HCT116 (cell line): ENCODE data around the gene VDAC2.

Experiments
- CBX3 ChIP-seq: IDR thresholded peaks from 2 replicates; pipeline ENCODE4 v1.6.1; 2012; ENCODE audit warnings: low read depth
- EZH2 ChIP-seq: fragments of 200-600 bp; sonication (generic); IDR thresholded peaks from 2 replicates; pipeline ENCODE4 v1.6.1; 2017; ENCODE audit warnings: antibody characterized with exemption, mixed run types
- EZH2phosphoT487 ChIP-seq: fragments of 200-600 bp; IDR thresholded peaks from 2 replicates; pipeline ENCODE4 v1.6.1; 2018; ENCODE audit warnings: antibody characterized with exemption, borderline replicate concordance
- FOSL1 ChIP-seq: IDR thresholded peaks from 2 replicates; pipeline ENCODE4 v1.6.1; 2012; ENCODE audit warnings: low read depth
- TCF7L2 ChIP-seq: IDR thresholded peaks from 2 replicates; pipeline ENCODE4 v1.7.0; 2011; ENCODE audit warnings: borderline replicate concordance, inconsistent platforms; ENCODE audit not compliant: insufficient read depth, insufficient read length; ENCODE audit errors: extremely low read depth

DNA sequence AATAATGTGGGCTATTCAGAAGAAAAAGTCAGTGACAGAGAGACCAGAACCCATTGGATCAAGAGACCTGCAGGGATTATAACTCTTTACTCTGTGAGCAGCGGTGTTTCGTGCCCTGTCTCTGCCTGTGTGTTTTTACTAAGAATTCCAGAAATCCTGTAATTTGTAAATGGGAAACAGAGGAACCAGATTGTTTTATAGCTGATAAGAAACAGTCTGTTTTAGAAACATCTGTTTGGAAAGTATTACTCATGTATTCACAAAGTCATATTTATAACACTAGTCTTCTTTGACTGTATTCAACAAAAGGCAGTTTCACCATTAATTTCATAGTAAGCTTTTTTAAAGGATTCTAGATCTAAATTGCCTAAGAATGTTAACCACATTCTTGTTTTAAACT lies 30.0 kb upstream of the VDAC2 start:
- TF ChIP-seq EZH2phosphoT487, result no peak
- no peak for TF ChIP-seq FOSL1
- TF ChIP-seq TCF7L2, result no peak
- no peak for TF ChIP-seq CBX3
- no peak for TF ChIP-seq EZH2
